ENCODE data around the gene TLX2. TPM values are rescaled to one million over a fixed set of nuclear protein-coding genes. Genes with fewer than 3 reads are reported as not detected.

TLX2 gene
- total and polyA plus RNA-seq, 2 of the 13 experiments (the other 11 are each of a cell fraction or from before 2014, with no cell fraction given), result 0.05 to 0.20 TPM

DNA sequence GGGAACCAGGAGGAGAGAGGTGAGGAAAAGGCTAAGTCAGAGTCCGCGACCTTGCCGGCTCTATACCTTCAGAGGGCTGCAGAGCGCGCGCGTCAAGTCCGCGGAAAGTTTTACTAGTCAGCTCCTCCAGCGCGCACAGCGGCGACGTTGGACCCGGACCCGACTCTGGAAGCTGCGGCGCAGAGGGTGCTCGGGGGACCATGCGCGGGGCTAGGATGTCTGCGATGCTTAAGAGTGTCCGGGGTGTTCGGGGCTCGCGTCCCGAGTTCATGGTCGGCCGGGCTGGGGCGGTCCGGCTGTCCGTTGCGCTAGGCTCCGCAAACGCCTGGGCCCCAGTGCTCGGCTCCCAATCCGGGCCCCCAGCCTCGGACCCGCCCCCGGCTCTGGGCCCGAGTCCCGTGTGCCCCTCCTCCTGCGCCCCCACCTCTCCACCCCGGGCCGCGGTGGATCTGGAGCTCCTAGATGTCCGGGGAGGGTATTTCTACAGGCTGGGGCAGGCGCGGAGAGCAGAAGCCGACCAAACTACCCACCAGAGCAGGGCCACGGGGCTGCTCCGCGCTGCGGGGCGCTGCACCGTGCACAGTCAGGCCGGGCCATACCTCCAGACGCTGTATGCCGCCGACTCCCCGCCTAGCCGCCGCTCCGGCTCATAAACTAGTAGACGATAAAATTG, 14.8 kb upstream of the TLX2 start, which contains the start of gene LBX2 (continued):
- TF ChIP-seq EZH2 (conservative IDR thresholded peaks at IDR 0.05; ENCODE audit: low read depth, low read length) (no peak), NR2F6 (IDR thresholded peaks at IDR 0.05) (no peak), NR2F6 (CRISPR knock-in tag; IDR thresholded peaks at IDR 0.05) (no peak), POLR2A (IDR thresholded peaks at IDR 0.05; ENCODE audit: insufficient read depth in 1 of 2, low read depth in 2 of 2, low read length in 2 of 2) (no peak), RFXANK (CRISPR knock-in tag; IDR thresholded peaks at IDR 0.05) (no peak), ZNF773 (CRISPR knock-in tag; IDR thresholded peaks at IDR 0.05; ENCODE audit: borderline replicate concordance) (no peak), NFKB2 (CRISPR knock-in tag; IDR thresholded peaks at IDR 0.05; ENCODE audit: borderline replicate concordance) (no peak), ZNF883 (CRISPR knock-in tag; IDR thresholded peaks at IDR 0.05; ENCODE audit: not compliant biosample characterization) (no peak), ZNF772 (CRISPR knock-in tag; IDR thresholded peaks at IDR 0.05) (peak; percentile 26; the same call in 1 of the 2 replicates), ZNF672 (CRISPR knock-in tag; IDR thresholded peaks at IDR 0.05) (no peak), RCOR2 (CRISPR knock-in tag; IDR thresholded peaks at IDR 0.05) (no peak), AKAP8 (CRISPR knock-in tag; IDR thresholded peaks at IDR 0.05) (peak; percentile 68; the same call in 1 of the 2 replicates), ZNF235 (CRISPR knock-in tag; IDR thresholded peaks at IDR 0.05; ENCODE audit: borderline replicate concordance) (no peak), HNF4A (CRISPR knock-in tag; IDR thresholded peaks at IDR 0.05) (peak; percentile 24; the same call in 1 of the 2 replicates)
- TF ChIP-seq, protein P1, sequence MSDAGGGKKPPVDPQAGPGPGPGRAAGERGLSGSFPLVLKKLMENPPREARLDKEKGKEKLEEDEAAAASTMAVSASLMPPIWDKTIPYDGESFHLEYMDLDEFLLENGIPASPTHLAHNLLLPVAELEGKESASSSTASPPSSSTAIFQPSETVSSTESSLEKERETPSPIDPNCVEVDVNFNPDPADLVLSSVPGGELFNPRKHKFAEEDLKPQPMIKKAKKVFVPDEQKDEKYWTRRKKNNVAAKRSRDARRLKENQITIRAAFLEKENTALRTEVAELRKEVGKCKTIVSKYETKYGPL (CRISPR knock-in tag; IDR thresholded peaks at IDR 0.05), result no peak
- TF ChIP-seq, protein P2, sequence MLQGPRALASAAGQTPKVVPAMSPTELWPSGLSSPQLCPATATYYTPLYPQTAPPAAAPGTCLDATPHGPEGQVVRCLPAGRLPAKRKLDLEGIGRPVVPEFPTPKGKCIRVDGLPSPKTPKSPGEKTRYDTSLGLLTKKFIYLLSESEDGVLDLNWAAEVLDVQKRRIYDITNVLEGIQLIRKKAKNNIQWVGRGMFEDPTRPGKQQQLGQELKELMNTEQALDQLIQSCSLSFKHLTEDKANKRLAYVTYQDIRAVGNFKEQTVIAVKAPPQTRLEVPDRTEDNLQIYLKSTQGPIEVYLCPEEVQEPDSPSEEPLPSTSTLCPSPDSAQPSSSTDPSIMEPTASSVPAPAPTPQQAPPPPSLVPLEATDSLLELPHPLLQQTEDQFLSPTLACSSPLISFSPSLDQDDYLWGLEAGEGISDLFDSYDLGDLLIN (CRISPR knock-in tag; IDR thresholded peaks at IDR 0.05; ENCODE audit: borderline replicate concordance), result no peak
- TF ChIP-seq, protein P3, sequence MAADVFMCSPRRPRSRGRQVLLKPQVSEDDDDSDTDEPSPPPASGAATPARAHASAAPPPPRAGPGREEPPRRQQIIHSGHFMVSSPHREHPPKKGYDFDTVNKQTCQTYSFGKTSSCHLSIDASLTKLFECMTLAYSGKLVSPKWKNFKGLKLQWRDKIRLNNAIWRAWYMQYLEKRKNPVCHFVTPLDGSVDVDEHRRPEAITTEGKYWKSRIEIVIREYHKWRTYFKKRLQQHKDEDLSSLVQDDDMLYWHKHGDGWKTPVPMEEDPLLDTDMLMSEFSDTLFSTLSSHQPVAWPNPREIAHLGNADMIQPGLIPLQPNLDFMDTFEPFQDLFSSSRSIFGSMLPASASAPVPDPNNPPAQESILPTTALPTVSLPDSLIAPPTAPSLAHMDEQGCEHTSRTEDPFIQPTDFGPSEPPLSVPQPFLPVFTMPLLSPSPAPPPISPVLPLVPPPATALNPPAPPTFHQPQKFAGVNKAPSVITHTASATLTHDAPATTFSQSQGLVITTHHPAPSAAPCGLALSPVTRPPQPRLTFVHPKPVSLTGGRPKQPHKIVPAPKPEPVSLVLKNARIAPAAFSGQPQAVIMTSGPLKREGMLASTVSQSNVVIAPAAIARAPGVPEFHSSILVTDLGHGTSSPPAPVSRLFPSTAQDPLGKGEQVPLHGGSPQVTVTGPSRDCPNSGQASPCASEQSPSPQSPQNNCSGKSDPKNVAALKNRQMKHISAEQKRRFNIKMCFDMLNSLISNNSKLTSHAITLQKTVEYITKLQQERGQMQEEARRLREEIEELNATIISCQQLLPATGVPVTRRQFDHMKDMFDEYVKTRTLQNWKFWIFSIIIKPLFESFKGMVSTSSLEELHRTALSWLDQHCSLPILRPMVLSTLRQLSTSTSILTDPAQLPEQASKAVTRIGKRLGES (CRISPR knock-in tag; IDR thresholded peaks at IDR 0.05; ENCODE audit: borderline replicate concordance), result no peak
- TF ChIP-seq, protein P4, sequence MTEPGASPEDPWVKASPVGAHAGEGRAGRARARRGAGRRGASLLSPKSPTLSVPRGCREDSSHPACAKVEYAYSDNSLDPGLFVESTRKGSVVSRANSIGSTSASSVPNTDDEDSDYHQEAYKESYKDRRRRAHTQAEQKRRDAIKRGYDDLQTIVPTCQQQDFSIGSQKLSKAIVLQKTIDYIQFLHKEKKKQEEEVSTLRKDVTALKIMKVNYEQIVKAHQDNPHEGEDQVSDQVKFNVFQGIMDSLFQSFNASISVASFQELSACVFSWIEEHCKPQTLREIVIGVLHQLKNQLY (CRISPR knock-in tag; IDR thresholded peaks at IDR 0.05), result no peak
- TF ChIP-seq, protein P5, sequence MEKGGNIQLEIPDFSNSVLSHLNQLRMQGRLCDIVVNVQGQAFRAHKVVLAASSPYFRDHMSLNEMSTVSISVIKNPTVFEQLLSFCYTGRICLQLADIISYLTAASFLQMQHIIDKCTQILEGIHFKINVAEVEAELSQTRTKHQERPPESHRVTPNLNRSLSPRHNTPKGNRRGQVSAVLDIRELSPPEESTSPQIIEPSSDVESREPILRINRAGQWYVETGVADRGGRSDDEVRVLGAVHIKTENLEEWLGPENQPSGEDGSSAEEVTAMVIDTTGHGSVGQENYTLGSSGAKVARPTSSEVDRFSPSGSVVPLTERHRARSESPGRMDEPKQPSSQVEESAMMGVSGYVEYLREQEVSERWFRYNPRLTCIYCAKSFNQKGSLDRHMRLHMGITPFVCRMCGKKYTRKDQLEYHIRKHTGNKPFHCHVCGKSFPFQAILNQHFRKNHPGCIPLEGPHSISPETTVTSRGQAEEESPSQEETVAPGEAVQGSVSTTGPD (CRISPR knock-in tag; IDR thresholded peaks at IDR 0.05), result no peak
- TF ChIP-seq, protein P6, sequence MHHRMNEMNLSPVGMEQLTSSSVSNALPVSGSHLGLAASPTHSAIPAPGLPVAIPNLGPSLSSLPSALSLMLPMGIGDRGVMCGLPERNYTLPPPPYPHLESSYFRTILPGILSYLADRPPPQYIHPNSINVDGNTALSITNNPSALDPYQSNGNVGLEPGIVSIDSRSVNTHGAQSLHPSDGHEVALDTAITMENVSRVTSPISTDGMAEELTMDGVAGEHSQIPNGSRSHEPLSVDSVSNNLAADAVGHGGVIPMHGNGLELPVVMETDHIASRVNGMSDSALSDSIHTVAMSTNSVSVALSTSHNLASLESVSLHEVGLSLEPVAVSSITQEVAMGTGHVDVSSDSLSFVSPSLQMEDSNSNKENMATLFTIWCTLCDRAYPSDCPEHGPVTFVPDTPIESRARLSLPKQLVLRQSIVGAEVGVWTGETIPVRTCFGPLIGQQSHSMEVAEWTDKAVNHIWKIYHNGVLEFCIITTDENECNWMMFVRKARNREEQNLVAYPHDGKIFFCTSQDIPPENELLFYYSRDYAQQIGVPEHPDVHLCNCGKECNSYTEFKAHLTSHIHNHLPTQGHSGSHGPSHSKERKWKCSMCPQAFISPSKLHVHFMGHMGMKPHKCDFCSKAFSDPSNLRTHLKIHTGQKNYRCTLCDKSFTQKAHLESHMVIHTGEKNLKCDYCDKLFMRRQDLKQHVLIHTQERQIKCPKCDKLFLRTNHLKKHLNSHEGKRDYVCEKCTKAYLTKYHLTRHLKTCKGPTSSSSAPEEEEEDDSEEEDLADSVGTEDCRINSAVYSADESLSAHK (CRISPR knock-in tag; IDR thresholded peaks at IDR 0.05; ENCODE audit: borderline replicate concordance), result no peak
- TF ChIP-seq, protein P7, sequence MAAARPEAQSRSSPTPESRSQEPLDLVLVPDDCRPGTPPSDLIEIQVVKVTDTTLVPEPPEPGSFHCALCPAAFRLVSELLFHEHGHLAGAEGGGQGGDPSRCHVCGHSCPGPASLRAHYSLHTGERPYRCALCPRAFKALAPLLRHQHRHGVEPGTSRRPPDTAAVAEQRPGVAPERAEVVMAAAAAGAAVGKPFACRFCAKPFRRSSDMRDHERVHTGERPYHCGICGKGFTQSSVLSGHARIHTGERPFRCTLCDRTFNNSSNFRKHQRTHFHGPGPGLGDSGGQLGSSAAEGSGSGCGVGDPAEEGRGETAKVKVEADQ (CRISPR knock-in tag; IDR thresholded peaks at IDR 0.05; ENCODE audit: borderline replicate concordance), result no peak

Measured in HepG2 (cell line).